SK-N-MC (cell line): ENCODE data around the gene CDC42.

Experiments
- DNase-seq: peaks from one replicate; pipeline ENCODE4 v3.0.0-alpha.2; 2011; ENCODE audit warnings: low read depth, low spot score
- H3K27ac ChIP-seq: fragments of 200-600 bp; sonication (generic); 2 replicates; pipeline ENCODE4 v1.5.1; 2016; ENCODE audit warnings: mixed run types
- H3K36me3 ChIP-seq: fragments of 200-600 bp; sonication (generic); 2 replicates; pipeline ENCODE4 v1.6.1; 2017; ENCODE audit warnings: antibody characterized with exemption, low read length, mixed read lengths; ENCODE audit not compliant: insufficient read depth
- H3K4me3 ChIP-seq: fragments of 200-600 bp; sonication (generic); 2 replicates; pipeline ENCODE4 v1.5.1; 2016
- H3K9ac ChIP-seq: fragments of 200-600 bp; sonication (generic); 2 replicates; pipeline ENCODE4 v1.8.0; 2017; ENCODE audit warnings: mixed run types, mixed read lengths; ENCODE audit not compliant: insufficient read length
- H3K9me3 ChIP-seq: fragments of 200-600 bp; sonication (generic); 2 replicates; pipeline ENCODE4 v1.6.1; 2017; ENCODE audit warnings: low read depth, mild to moderate bottlenecking, antibody characterized with exemption, low read length, moderate library complexity, mixed read lengths
- EZH2 ChIP-seq: fragments of 200-600 bp; sonication (generic); IDR thresholded peaks from one replicate; pipeline ENCODE4 v1.6.1; 2017; ENCODE audit warnings: antibody characterized with exemption
- FOXP2 ChIP-seq: optimal IDR thresholded peaks from 2 replicates; pipeline ENCODE3; 2011; ENCODE audit warnings: mild to moderate bottlenecking, moderate library complexity; ENCODE audit not compliant: insufficient read depth; ENCODE audit errors: extremely low read length, control extremely low read depth
- POLR2AphosphoS5 ChIP-seq: IDR thresholded peaks from 2 replicates; pipeline ENCODE4 v1.6.1; 2012; ENCODE audit warnings: mild to moderate bottlenecking, low read depth, low read length, borderline replicate concordance

The CDC42 gene

DNA sequence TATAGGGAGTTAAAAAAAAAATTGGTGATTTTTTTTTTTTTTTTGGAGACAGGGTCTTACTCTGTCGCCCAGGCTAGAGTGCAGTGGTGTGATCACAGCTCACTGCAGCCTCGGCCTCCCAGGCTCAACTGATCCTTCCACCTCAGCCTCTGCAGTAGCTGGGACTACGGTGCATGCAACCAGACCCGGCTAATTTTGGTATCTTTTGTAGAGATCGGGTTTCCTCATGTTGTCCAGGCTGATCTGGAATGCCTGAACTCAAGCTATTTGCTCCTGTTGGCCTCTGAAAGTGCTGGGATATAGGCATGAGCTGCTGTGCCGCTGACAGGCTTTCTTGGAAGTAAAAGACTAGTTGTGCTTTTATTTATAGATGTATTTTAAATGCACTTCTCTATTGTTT, 3.0 kb downstream of the CDC42 start:
- Histone ChIP-seq H3K27ac (no peak overlapping the region), H3K36me3 (peaks cover 36% of the 10 kb centered on the region), H3K9ac (no peak overlapping the region), H3K9me3 (no peaks in the 10 kb centered on the region), H3K4me3 (0 out of 2 replicates have a peak overlapping the region, but pooled peaks have one; percentile 9)
- TF ChIP-seq FOXP2 = no peak
- TF ChIP-seq POLR2AphosphoS5 = no peak
- no peak for TF ChIP-seq EZH2
- DNase-seq = no peak

DNA sequence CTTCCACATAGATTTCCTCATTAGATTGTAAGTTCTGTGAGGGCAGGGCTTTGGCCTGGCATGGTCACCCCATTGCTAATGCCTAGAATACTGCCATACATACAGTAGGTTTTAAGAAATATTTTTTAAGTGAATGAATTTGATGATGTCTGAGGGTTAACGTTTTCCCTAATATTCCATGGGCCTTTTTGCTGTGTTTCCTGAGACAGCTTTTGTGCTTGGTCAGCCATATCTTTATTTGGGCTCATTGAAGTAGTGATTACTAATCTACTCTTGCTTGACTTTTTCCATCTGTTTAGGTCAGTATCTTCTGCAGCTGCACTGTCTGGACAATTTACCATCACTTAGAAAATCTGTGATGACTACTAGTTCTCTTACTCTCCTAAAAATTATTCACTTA, 3.5 kb downstream of the CDC42 start:
- no peak for DNase-seq
- H3K27ac ChIP-seq = no peak overlapping the region
- TF ChIP-seq EZH2 (no peak), FOXP2 (no peak), POLR2AphosphoS5 (no peak)
- no peak overlapping the region for H3K9ac ChIP-seq
- H3K9me3 ChIP-seq = no peaks in the 10 kb centered on the region
- H3K4me3 ChIP-seq = no peak overlapping the region
- peaks cover 36% of the 10 kb centered on the region for H3K36me3 ChIP-seq

DNA sequence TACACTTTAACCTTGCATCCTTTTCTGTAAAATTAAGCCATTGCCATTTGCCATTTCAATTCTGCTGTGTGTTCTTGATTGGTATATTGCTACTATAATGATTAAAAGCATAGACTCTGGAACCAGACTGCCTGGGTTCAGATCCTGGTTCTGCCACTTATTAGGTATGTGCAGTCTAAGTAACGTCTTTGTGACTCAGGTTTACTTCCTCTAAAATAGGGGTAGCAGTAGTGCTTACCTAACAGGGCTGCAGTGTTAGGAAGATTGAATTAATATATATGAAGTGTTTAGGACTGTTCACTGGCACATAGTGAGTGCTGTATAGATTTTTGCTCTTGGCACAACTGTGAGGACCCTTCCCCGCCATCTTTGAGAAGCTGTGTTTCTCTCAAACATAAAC, 4.4 kb downstream of the CDC42 start:
- Histone ChIP-seq H3K36me3 (peaks cover 36% of the 10 kb centered on the region), H3K4me3 (no peak overlapping the region), H3K27ac (peak overlapping the region; percentile 26; the same call in 1 of the 2 replicates), H3K9me3 (no peaks in the 10 kb centered on the region), H3K9ac (no peak overlapping the region)
- DNase-seq = no peak
- TF ChIP-seq EZH2 = no peak
- no peak for TF ChIP-seq POLR2AphosphoS5
- TF ChIP-seq FOXP2 = no peak

DNA sequence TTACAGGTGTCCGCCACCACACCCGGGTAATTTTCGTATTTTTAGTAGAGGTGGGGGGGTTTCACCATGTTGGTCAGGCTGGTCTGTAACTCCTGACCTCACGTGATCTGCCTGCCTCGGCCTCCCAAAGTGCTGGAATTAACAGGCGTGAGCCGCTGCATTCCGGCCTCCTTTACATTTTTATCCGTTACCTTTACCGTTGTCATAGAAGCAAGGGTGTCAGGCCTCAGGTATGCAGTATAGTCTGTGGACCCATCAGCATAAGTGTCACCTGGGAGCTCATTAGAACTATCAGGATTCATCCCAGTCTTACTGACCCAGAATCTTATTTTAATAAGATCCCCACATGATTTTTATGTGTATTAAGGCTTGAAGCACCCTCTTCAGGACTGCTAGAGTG, 5.4 kb downstream of the CDC42 start:
- TF ChIP-seq FOXP2 (no peak), POLR2AphosphoS5 (no peak), EZH2 (no peak)
- Histone ChIP-seq H3K4me3 (no peak overlapping the region), H3K36me3 (peaks cover 36% of the 10 kb centered on the region), H3K9ac (no peak overlapping the region), H3K27ac (no peak overlapping the region), H3K9me3 (no peaks in the 10 kb centered on the region)
- no peak for DNase-seq

DNA sequence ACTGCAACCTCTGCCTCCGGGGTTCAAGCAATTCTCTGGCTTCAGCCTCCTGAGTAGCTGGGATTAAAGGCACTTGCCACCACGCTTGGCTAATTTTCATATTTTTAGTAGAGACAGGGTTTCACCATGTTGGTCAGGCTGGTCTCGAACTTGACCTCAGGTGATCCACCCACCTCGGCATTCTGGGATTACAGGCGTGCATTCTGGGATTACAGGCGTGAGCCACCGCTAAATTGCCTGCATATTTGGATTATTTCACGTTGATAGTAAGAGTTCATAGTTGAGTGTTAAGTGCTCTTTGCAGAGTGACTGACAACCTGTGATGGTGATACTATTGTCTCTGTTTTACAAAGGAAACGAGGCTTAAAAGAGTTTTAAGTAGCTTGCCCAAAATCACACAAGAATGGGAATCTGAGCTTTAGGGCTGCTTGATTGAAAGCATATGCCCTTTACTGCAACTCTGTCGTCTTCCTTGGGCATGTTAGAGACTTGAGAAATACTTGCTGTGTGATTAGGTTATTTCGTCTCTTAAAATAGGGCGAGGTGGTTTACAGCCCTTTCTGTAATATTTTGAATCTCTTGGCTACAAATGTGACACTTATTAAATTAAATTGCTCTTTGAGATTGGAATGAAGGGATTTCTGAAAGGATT, 12.4 kb downstream of the CDC42 start:
- no peak overlapping the region for H3K9ac ChIP-seq
- peaks cover 41% of the 10 kb centered on the region for H3K36me3 ChIP-seq
- no peaks in the 10 kb centered on the region for H3K9me3 ChIP-seq
- TF ChIP-seq POLR2AphosphoS5 = no peak
- TF ChIP-seq FOXP2 = no peak
- no peak for TF ChIP-seq EZH2
- 0 out of 2 replicates have a peak overlapping the region, but pooled peaks have one; percentile 3 for H3K27ac ChIP-seq
- H3K4me3 ChIP-seq = no peak overlapping the region
- DNase-seq = no peak

DNA sequence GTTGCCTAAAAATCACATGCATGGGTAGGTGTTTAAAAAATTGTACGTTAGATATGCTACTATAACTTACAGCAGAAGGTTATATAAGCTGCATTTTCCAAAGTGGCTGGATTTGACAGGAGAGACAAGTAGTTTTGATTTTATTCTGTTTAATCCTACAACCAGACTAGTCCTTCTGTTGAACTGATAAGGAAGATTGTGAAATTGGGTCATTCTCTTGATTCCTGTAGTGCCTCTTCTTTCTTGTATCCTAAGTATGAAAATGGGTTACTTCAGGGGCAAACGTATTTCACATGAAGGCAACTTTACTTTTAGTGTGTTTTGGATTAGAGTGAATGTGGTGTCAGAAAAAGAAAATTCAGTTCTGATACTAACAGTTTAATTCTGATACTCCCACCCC, 19.0 kb downstream of the CDC42 start:
- Histone ChIP-seq H3K9me3 (peaks cover 6% of the 10 kb centered on the region; the same call in 1 of the 2 replicates), H3K36me3 (peaks cover 37% of the 10 kb centered on the region), H3K4me3 (no peak overlapping the region), H3K27ac (no peak overlapping the region), H3K9ac (no peak overlapping the region)
- TF ChIP-seq EZH2 (no peak), POLR2AphosphoS5 (no peak), FOXP2 (no peak)
- no peak for DNase-seq

DNA sequence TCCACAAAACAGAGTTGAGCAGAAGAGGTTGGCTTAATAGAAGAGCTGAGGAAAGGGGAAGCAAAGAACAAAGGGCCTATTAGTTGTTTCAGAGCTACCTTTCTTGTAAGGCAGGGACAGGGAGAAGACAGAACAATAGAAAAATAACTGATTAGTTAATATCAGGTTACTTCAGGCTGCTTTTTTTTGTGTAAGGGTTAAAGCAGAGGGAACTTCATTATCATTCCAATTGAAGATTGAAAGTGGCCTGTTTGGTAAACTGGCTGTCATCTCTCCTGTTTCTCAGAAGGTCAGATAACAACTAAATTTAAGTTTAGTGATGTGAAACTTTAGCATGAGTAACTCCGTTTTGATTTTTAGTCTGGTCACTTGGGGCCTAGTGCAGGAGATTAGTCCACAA, 22.3 kb downstream of the CDC42 start:
- Histone ChIP-seq H3K9ac (no peak overlapping the region), H3K9me3 (peaks cover 6% of the 10 kb centered on the region; the same call in 1 of the 2 replicates), H3K4me3 (no peak overlapping the region), H3K27ac (0 out of 2 replicates have a peak overlapping the region, but pooled peaks have one; percentile 25), H3K36me3 (peaks cover 44% of the 10 kb centered on the region)
- DNase-seq = no peak
- TF ChIP-seq EZH2 (no peak), FOXP2 (no peak), POLR2AphosphoS5 (no peak)

DNA sequence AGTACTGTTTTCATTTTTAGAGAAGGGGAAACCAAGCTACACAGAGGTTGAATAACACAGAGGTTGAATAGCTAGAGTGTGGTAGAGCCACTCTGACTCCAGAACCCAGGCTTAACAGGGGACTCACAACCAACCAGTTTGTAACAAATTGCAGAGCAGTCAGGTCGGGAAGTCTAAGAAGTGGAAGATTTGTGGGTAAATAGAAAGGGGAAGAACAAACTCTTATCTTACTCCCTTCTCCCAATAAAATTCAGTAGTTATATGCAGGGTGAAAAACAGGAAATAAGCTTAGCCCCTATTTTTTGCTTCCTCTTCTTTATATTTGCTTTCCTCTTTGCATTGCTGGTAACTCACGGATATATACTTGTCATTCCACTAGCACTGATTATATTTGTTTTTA, 23.2 kb downstream of the CDC42 start:
- TF ChIP-seq EZH2 = no peak
- TF ChIP-seq FOXP2 = no peak
- no peak for TF ChIP-seq POLR2AphosphoS5
- DNase-seq = no peak
- H3K9me3 ChIP-seq = peaks cover 6% of the 10 kb centered on the region; the same call in 1 of the 2 replicates
- H3K27ac ChIP-seq = peak overlapping the region; percentile 37
- no peak overlapping the region for H3K9ac ChIP-seq
- H3K36me3 ChIP-seq = peaks cover 45% of the 10 kb centered on the region
- no peak overlapping the region for H3K4me3 ChIP-seq

DNA sequence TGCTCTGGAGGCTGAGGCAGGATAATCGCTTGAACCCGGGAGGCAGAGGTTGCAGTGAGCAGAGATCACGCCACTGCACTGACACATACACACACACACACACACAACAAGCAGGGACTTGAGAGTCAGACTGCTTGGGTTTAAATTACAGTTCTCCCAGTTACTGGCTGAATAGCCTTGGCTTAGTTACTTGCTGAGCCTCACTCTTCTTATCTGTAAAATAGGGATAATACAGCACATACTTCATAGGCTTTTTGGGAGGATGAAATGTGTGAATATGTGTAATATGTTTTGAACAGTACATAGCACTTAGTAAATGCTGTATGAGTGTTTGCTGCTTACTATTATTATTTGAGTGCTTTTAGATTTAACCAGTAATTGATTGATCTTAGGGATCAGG, 23.8 kb downstream of the CDC42 start:
- no peak overlapping the region for H3K27ac ChIP-seq
- no peak overlapping the region for H3K4me3 ChIP-seq
- TF ChIP-seq FOXP2 = no peak
- no peak for TF ChIP-seq POLR2AphosphoS5
- peaks cover 47% of the 10 kb centered on the region for H3K36me3 ChIP-seq
- H3K9me3 ChIP-seq = peaks cover 3% of the 10 kb centered on the region; the same call in 1 of the 2 replicates
- DNase-seq = no peak
- no peak overlapping the region for H3K9ac ChIP-seq
